ENCODE results near the gene UAP1L1.

DNA sequence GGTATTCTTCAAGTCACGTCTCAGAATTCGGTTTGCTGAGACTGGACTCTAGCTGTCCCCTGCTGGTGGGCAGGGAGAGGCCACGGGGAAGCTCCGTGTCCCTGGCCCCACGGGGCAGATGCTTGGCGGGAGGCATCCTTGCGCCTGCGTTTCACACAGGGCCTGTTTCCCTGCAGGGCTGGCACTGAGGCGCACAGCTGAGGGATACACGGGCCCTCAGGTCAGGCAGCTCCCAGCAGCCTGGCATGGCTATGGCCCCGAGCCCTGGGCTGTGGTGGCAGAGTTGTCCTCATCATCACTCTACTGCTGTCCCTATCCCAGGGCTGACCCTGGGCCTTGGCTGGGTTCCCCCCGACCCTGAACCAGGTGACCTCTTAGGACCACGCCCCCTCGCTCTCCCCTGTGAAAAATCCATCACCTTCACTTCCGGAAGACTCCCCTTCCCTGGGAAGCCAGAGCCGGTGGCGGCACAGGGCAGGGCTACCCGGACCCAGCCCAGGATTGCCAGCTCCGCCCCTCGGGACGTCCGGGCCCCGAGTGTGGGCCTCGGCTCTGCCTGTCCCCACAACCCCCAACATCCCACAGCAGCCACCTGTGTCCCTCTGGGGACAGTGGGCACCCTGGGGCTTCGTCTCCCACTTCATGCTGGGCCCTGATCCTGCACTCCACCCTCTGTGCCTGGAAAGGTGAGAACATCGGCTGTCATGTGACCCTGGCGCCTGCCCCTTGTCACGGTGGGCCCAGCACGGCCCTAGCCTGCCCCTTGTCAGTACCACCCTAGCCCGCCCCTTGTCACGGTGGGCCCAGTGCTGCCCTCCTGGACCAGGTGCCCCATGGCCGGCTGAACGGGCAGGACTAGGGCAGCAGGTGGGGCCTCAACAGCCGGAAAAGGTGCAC is 32.2 kb downstream of the UAP1L1 start:
- no peak for TF ChIP-seq POLR2A (IDR thresholded peaks at IDR 0.05)
- TF ChIP-seq, protein P1, sequence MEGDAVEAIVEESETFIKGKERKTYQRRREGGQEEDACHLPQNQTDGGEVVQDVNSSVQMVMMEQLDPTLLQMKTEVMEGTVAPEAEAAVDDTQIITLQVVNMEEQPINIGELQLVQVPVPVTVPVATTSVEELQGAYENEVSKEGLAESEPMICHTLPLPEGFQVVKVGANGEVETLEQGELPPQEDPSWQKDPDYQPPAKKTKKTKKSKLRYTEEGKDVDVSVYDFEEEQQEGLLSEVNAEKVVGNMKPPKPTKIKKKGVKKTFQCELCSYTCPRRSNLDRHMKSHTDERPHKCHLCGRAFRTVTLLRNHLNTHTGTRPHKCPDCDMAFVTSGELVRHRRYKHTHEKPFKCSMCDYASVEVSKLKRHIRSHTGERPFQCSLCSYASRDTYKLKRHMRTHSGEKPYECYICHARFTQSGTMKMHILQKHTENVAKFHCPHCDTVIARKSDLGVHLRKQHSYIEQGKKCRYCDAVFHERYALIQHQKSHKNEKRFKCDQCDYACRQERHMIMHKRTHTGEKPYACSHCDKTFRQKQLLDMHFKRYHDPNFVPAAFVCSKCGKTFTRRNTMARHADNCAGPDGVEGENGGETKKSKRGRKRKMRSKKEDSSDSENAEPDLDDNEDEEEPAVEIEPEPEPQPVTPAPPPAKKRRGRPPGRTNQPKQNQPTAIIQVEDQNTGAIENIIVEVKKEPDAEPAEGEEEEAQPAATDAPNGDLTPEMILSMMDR (IDR thresholded peaks at IDR 0.05): no peak
